K562 (cell line): Measurements from ENCODE around the gene CMSS1. TPM values are rescaled to one million over a fixed set of nuclear protein-coding genes. Genes with fewer than 3 reads are reported as not detected.

Experiments used
- ATAC-seq: fragments of 200-7000 bp; cut with Tn5 transposase; 3 replicates; pipeline ENCODE4 v1.9.1; 2020; ENCODE audit warnings: moderate library complexity
- BruUV-seq: library from RNA; stranded (reverse); fragments of 400-500 nt; replicated peaks from 2 replicates; lab custom pipeline; 2021; lab: Mats Ljungman, UMichigan
- CTCF ChIA-PET: fragments of 300-600 bp; formaldehyde crosslinking; extraction: SDS; loops from one replicate; lab custom pipeline; 2021; ENCODE audit warnings: low intra/inter-chr PET ratio; lab: Yijun Ruan, JAX
- POLR2A ChIA-PET: fragments of 300-600, 350-650 bp; sonication (Branson Sonifier 250); formaldehyde crosslinking; extraction: SDS; loops from one replicate; lab custom pipeline; 2021; ENCODE audit warnings: antibody characterized with exemption, inconsistent platforms; lab: Yijun Ruan, JAX
- DNase-seq, 4 experiments: peaks; one replicate each; pipeline versions ENCODE4 v3.0.0 to v3.0.0-alpha.2; 2011 to 2018; ENCODE audit warnings: low spot score in 3 of 4, mixed read lengths in 3 of 4; ENCODE audit errors: extremely low read depth in 1 of 4
- FAIRE-seq: peaks from 2 replicates; lab custom pipeline; 2011; peaks lifted over from hg19 to GRCh38; lab: Jason Lieb, UNC
- H2AFZ ChIP-seq: 2 replicates; pipeline ENCODE4 v1.6.0; 2011; ENCODE audit warnings: low read depth, low read length, control low read depth, inconsistent platforms
- H3K27ac ChIP-seq: fragments of 200-600 bp; 3 replicates; pipeline ENCODE4 v1.8.0; 2011; ENCODE audit warnings: low read depth, mild to moderate bottlenecking, control low read depth, inconsistent platforms, low read length, moderate library complexity, mixed read lengths; ENCODE audit errors: extremely low read depth
- H3K27me3 ChIP-seq, 2 experiments: fragments of 300-600 bp in 1 of 2; 2 replicates in 1 of 2; 3 replicates in 1 of 2; pipeline versions ENCODE4 v1.6.0 to v1.8.0; 2011; ENCODE audit warnings: inconsistent platforms in 2 of 2, low read length in 2 of 2, mild to moderate bottlenecking in 1 of 2, mixed read lengths in 1 of 2, moderate library complexity in 1 of 2; ENCODE audit not compliant: control insufficient read depth in 2 of 2, insufficient read depth in 2 of 2
- H3K36me3 ChIP-seq: fragments of 300-600 bp; 3 replicates; pipeline ENCODE4 v1.8.0; 2011; ENCODE audit warnings: mild to moderate bottlenecking, low read length, inconsistent platforms; ENCODE audit not compliant: control insufficient read depth, insufficient read depth
- H3K4me1 ChIP-seq, 2 experiments: fragments of 200-600 bp in 1 of 2; replicated peaks in 1 of 2; 2 replicates in 1 of 2; 3 replicates in 1 of 2; pipeline versions ENCODE4 v1.5.1 to v1.8.0; 2011; ENCODE audit warnings: inconsistent platforms in 2 of 2, low read length in 2 of 2, mild to moderate bottlenecking in 1 of 2, mixed read lengths in 1 of 2, moderate library complexity in 1 of 2; ENCODE audit not compliant: control insufficient read depth in 2 of 2, insufficient read depth in 2 of 2
- H3K4me2 ChIP-seq: 2 replicates; pipeline ENCODE4 v1.6.1; 2011; ENCODE audit warnings: low read length, control low read depth, inconsistent platforms, mixed read lengths; ENCODE audit not compliant: insufficient read depth
- H3K4me3 ChIP-seq: fragments of 200-600 bp; sonication (generic), shearing (Covaris generic); 2 replicates; pipeline ENCODE4 v1.5.1; 2016; ENCODE audit warnings: control low read depth, inconsistent platforms
- H3K79me2 ChIP-seq: fragments of 200-600 bp; 3 replicates; pipeline ENCODE4 v1.8.0; 2011; ENCODE audit warnings: low read length, inconsistent platforms; ENCODE audit not compliant: control insufficient read depth, insufficient read depth
- H3K9ac ChIP-seq, 2 experiments: 2 replicates each; pipeline versions ENCODE4 v1.6.0 to v1.6.1; 2011; ENCODE audit warnings: low read depth in 2 of 2, low read length in 2 of 2, control low read depth in 1 of 2, inconsistent platforms in 1 of 2, mild to moderate bottlenecking in 1 of 2, mixed read lengths in 1 of 2; ENCODE audit not compliant: insufficient read depth in 1 of 2
- H3K9me1 ChIP-seq: one replicate; pipeline ENCODE4 v1.6.0; 2011; ENCODE audit warnings: inconsistent platforms, mild to moderate bottlenecking, low read length, moderate library complexity; ENCODE audit not compliant: control insufficient read depth, insufficient read depth
- H3K9me3 ChIP-seq: replicated peaks from 2 replicates; pipeline ENCODE4 v1.5.1; 2011; ENCODE audit warnings: low read depth, low read length, inconsistent platforms; ENCODE audit not compliant: control insufficient read depth, insufficient read depth
- H4K20me1 ChIP-seq: replicated peaks from 2 replicates; pipeline ENCODE4 v1.6.1; 2011; ENCODE audit warnings: low read length, inconsistent platforms, mixed read lengths; ENCODE audit not compliant: control insufficient read depth, insufficient read depth
- ERF ChIP-seq: fragments of 450-650 bp; formaldehyde crosslinking; IDR thresholded peaks from 2 replicates; pipeline ENCODE4 v1.4.0; 2020; ENCODE audit warnings: mild to moderate bottlenecking, mixed read lengths
- ETV6 ChIP-seq, 3 experiments: fragments of 150-350 bp in 1 of 3; sonication (generic) in 1 of 3; formaldehyde crosslinking in 1 of 3; IDR thresholded peaks; 2 replicates each; pipeline versions ENCODE4 v1.6.1 to v1.8.0; 2014 to 2022; ENCODE audit warnings: borderline replicate concordance in 2 of 3, low read depth in 2 of 3, antibody characterized with exemption in 1 of 3, low read length in 1 of 3, mild to moderate bottlenecking in 1 of 3, missing genetic modification reagents in 1 of 3
- FIP1L1 ChIP-seq: fragments of 200-400 bp; formaldehyde crosslinking; IDR thresholded peaks from 2 replicates; pipeline ENCODE4 v1.6.1; 2018; ENCODE audit warnings: mild to moderate bottlenecking, low read depth, low read length; ENCODE audit not compliant: poor library complexity, severe bottlenecking
- HES1 ChIP-seq: fragments of 450-650 bp; IDR thresholded peaks from 2 replicates; pipeline ENCODE4 v1.6.1; 2016; ENCODE audit warnings: low read depth, mild to moderate bottlenecking, moderate library complexity
- MECOM ChIP-seq: fragments of 250-450 bp; sonication (Bioruptor Pico); IDR thresholded peaks from 2 replicates; pipeline ENCODE4 v1.8.0; 2022; ENCODE audit warnings: inconsistent platforms
- TEAD4 ChIP-seq, 2 experiments: sonication (generic) in 1 of 2; formaldehyde crosslinking in 1 of 2; IDR thresholded peaks; 2 replicates each; pipeline versions ENCODE4 v1.6.1 to v1.8.0; 2012 to 2022; ENCODE audit warnings: borderline replicate concordance in 1 of 2, inconsistent platforms in 1 of 2, low read length in 1 of 2, mild to moderate bottlenecking in 1 of 2, missing genetic modification reagents in 1 of 2
- THAP12 ChIP-seq: fragments of 250-450 bp; sonication (Bioruptor Pico); IDR thresholded peaks from 2 replicates; pipeline ENCODE4 v1.9.0; 2021; ENCODE audit warnings: mild to moderate bottlenecking, inconsistent platforms
- ZNF217 ChIP-seq: sonication (generic); formaldehyde crosslinking; IDR thresholded peaks from 2 replicates; pipeline ENCODE4 v1.8.0; 2022; ENCODE audit warnings: mild to moderate bottlenecking, missing genetic modification reagents
- ZNF551 ChIP-seq: fragments of 250-450 bp; sonication (Bioruptor Pico); IDR thresholded peaks from 2 replicates; pipeline ENCODE4 v1.5.0; 2021; ENCODE audit warnings: mild to moderate bottlenecking, moderate library complexity
- WGBS: fragments of 100-300 bp; shearing (Covaris generic); methylation state at CpG from one replicate; pipeline ENCODE4 v1.1.6; 2016; ENCODE audit warnings: low coverage, mixed read lengths; ENCODE audit not compliant: insufficient coverage; ENCODE audit errors: missing lambda C conversion rate; 5-methylcytosine and 5-hydroxymethylcytosine counted together
- in situ Hi-C: fragments of 300-500 bp; cut with MboI; formaldehyde crosslinking; loops from 4 replicates; pipeline ENCODE4 v1.15.0; 2018; ENCODE audit warnings: inconsistent platforms, mixed read lengths
- intact Hi-C: fragments of 100-400 bp; cut with micrococcal nuclease; formaldehyde crosslinking; loops from 2 replicates; pipeline ENCODE4 v1.14.2; 2022
- polyA plus RNA-seq, 8 experiments: library from polyadenylated mRNA; depleted of rRNA in 4 of 8; stranded (reverse) in 5 of 8; unstranded in 3 of 8; fragments of >200 nt; fragmentation: Nextera tagmentation in 2 of 8; fragmentation: Illumina TruSeq in 1 of 8; extraction: Ambion mirVana in 2 of 8; extraction: Trizol in 1 of 8; gene quantifications; 2 replicates each; pipeline versions ENCODE4 v1.2.1 to v1.2.3, GENCODE V29; 2011 to 2014; ENCODE audit warnings: inconsistent platforms in 1 of 8, missing spikeins in 1 of 8
- total RNA-seq, 7 experiments: library from RNA; depleted of rRNA in 6 of 7; stranded (reverse); fragments of >200 nt in 6 of 7; fragmentation: Illumina TruSeq in 2 of 7; extraction: Trizol in 2 of 7; gene quantifications; 2 replicates each; pipeline versions ENCODE4 v1.2.1 to v1.2.3, GENCODE V29; 2011 to 2021; ENCODE audit warnings: low replicate concordance in 1 of 7
- TF ChIP-seq, protein P1 (sequence below): sonication (generic); formaldehyde crosslinking; IDR thresholded peaks from 2 replicates; pipeline ENCODE4 v1.8.0; 2022; ENCODE audit warnings: mild to moderate bottlenecking, missing genetic modification reagents
- TF ChIP-seq, protein P2 (sequence below): fragments of 450-650 bp; IDR thresholded peaks from 2 replicates; pipeline ENCODE4 v1.7.1; 2018; ENCODE audit warnings: mild to moderate bottlenecking, low read depth; ENCODE audit not compliant: partially characterized antibody

The CMSS1 gene
- total and polyA plus RNA-seq, 9 of the 15 experiments (the other 6 are each of a cell fraction or from before 2014, with no cell fraction given): 46.9 to 109 (median 72.3) TPM

DNA sequence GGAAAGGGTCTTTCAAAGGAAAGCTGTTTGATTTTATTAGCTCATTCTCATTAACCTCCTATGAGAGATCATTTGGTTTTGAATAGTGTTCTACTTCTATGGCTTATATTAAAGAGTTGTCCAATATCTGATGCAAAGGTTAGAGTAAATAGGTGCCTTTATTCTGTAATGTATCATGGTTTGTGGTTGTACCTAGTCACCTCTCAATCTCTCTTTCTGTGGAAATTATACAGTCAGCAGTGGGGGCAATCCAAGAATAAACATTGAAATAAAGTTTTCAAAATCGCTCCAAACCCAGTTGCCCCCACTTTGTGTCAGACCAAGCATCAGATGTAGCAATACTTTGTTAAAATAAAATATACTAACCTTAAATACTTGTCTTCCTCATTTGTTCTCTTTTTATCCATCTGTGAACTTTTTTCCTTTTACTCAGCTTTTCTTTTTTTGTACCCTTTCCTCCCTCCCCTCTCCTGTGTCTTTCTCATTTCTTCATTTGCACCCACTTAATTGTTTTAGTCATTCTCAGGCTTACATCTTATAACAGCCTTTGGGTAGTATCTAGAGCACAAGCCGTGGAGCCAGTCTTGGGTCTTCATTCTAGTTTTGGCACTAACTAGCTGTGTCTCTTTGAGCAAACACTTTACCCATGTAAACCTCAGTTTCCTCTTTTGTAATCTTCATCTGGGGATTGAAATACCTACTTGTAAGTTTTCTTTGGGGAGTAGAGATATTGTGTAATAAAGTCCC lies 16.7 kb downstream of the CMSS1 start (continued):
- TF ChIP-seq ERF (CRISPR knock-in tag) (no peak), TEAD4 (IDR thresholded peaks at IDR 0.05; ENCODE audit: low read length) (no peak), TEAD4 (CRISPR knock-in tag; IDR thresholded peaks at IDR 0.05; ENCODE audit: borderline replicate concordance) (no peak), HES1 (no peak), ZNF551 (no peak)

GRCh38 chr3:99836681-99837080 lies 19.0 kb downstream of the CMSS1 start:
- FAIRE-seq (no peak), ATAC-seq (no peak), DNase-seq (no peak)
- ChIA-PET CTCF (no interaction called here), POLR2A (no interaction called here)
- no peaks in the 10 kb centered on the region for H3K9me3 ChIP-seq
- in situ Hi-C loops: loop anchor here (25.0 kb wide), 2 partner anchors 226 to 776 kb away; partner anchors contain the start of gene ADGRG7
- no peak overlapping the region for H3K4me3 ChIP-seq
- intact Hi-C loops: no loop called here
- no TSS peak for BruUV-seq
- no peak overlapping the region for H3K27ac ChIP-seq
- 0 out of 2 replicates have a peak, but pooled peaks cover 6% of the 10 kb centered on the region for H4K20me1 ChIP-seq
- H3K79me2 ChIP-seq: peaks cover 63% of the 10 kb centered on the region
- no peak overlapping the region for H2AFZ ChIP-seq
- H3K4me2 ChIP-seq: no peak overlapping the region
- H3K27me3 ChIP-seq: no peaks in the 10 kb centered on the region
- no peaks in the 10 kb centered on the region for H3K9me1 ChIP-seq
- no peaks in the 10 kb centered on the region for H3K36me3 ChIP-seq
- no peaks in the 10 kb centered on the region for H3K4me1 ChIP-seq
- H3K9ac ChIP-seq: no peak overlapping the region
- 65% methylated on average over 3 of the region's 3 CpGs for whole genome bisulfite sequencing
- TF ChIP-seq ETV6 (IDR thresholded peaks at IDR 0.05; ENCODE audit: borderline replicate concordance in 1 of 2, low read depth in 2 of 2, low read length in 1 of 2) (no peak), ETV6 (CRISPR knock-in tag; IDR thresholded peaks at IDR 0.05; ENCODE audit: borderline replicate concordance) (no peak), ZNF217 (CRISPR knock-in tag) (no peak), THAP12 (CRISPR knock-in tag) (no peak), FIP1L1 (no peak), MECOM (CRISPR knock-in tag) (no peak), ZNF551 (no peak)
- TF ChIP-seq, protein P1, sequence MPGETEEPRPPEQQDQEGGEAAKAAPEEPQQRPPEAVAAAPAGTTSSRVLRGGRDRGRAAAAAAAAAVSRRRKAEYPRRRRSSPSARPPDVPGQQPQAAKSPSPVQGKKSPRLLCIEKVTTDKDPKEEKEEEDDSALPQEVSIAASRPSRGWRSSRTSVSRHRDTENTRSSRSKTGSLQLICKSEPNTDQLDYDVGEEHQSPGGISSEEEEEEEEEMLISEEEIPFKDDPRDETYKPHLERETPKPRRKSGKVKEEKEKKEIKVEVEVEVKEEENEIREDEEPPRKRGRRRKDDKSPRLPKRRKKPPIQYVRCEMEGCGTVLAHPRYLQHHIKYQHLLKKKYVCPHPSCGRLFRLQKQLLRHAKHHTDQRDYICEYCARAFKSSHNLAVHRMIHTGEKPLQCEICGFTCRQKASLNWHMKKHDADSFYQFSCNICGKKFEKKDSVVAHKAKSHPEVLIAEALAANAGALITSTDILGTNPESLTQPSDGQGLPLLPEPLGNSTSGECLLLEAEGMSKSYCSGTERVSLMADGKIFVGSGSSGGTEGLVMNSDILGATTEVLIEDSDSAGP (CRISPR knock-in tag): no peak
- TF ChIP-seq, protein P2, sequence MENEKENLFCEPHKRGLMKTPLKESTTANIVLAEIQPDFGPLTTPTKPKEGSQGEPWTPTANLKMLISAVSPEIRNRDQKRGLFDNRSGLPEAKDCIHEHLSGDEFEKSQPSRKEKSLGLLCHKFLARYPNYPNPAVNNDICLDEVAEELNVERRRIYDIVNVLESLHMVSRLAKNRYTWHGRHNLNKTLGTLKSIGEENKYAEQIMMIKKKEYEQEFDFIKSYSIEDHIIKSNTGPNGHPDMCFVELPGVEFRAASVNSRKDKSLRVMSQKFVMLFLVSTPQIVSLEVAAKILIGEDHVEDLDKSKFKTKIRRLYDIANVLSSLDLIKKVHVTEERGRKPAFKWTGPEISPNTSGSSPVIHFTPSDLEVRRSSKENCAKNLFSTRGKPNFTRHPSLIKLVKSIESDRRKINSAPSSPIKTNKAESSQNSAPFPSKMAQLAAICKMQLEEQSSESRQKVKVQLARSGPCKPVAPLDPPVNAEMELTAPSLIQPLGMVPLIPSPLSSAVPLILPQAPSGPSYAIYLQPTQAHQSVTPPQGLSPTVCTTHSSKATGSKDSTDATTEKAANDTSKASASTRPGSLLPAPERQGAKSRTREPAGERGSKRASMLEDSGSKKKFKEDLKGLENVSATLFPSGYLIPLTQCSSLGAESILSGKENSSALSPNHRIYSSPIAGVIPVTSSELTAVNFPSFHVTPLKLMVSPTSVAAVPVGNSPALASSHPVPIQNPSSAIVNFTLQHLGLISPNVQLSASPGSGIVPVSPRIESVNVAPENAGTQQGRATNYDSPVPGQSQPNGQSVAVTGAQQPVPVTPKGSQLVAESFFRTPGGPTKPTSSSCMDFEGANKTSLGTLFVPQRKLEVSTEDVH: no peak
